Cardiac fibroblast (primary cell): ENCODE data around the gene ORC2.

Experiments
- DNase-seq, 2 donors: peaks; one replicate each; pipeline versions ENCODE4 v3.0.0 to v3.0.0-alpha.2; 2010; ENCODE audit warnings: low read depth in 2 of 2
- H3K4me3 ChIP-seq, 2 donors: replicated peaks in 1 of 2; 1 replicate in 1 of 2; 2 replicates in 1 of 2; pipeline ENCODE4 v1.5.1; 2011; ENCODE audit warnings: low read depth in 2 of 2, low read length in 2 of 2, mild to moderate bottlenecking in 2 of 2, moderate library complexity in 1 of 2
- TF ChIP-seq, protein P1 (sequence below): IDR thresholded peaks from one replicate; pipeline ENCODE4 v1.5.1; 2011; ENCODE audit warnings: low read depth, mild to moderate bottlenecking, low read length, inconsistent platforms

ORC2 gene

DNA sequence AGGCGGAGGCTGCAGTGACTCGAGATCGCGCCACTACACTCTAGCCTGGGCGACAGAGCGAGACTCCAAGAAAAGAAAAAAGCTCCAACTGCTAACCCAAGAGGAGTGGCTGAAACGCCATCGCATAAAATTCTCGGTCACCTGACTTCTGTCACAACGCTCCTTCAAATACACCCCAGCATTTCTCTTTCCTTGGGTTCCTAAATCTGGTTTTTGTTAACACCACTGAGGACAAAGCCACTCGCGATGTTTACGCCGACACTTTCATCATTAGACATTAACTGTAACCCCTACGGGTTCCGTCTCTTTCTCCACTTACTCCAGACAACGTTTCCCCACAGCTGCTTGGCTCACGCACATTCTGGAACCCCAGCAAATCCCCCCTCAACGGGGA is 99.7 kb downstream of the ORC2 start:
- TF ChIP-seq, protein P1, sequence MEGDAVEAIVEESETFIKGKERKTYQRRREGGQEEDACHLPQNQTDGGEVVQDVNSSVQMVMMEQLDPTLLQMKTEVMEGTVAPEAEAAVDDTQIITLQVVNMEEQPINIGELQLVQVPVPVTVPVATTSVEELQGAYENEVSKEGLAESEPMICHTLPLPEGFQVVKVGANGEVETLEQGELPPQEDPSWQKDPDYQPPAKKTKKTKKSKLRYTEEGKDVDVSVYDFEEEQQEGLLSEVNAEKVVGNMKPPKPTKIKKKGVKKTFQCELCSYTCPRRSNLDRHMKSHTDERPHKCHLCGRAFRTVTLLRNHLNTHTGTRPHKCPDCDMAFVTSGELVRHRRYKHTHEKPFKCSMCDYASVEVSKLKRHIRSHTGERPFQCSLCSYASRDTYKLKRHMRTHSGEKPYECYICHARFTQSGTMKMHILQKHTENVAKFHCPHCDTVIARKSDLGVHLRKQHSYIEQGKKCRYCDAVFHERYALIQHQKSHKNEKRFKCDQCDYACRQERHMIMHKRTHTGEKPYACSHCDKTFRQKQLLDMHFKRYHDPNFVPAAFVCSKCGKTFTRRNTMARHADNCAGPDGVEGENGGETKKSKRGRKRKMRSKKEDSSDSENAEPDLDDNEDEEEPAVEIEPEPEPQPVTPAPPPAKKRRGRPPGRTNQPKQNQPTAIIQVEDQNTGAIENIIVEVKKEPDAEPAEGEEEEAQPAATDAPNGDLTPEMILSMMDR: no peak
- peak overlapping the region; percentile 93 to 99 for H3K4me3 ChIP-seq
- DNase-seq: no peak

DNA sequence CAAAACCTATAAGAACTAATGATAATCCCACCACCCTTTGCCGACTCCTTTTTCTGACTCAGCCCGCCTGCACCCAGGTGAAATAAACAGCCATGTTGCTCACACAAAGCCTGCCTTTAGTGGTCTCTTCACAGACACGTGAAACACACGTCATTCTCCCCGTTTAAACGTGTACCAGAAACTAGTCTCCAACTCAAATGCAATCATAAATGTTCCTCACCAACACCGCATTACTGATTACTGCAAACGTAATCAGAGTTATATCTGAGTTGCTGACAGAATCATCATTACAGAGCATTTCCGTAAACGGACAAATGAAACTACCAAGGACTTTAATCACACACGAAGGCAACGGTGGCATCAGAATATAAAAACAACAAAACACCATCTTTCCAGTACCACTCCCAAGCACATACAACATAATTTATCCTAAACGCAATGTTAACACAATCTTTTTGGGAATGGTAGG is 100.9 kb downstream of the ORC2 start:
- TF ChIP-seq, protein P1: no peak
- DNase-seq: peak; percentile 61 to 73
- H3K4me3 ChIP-seq: peak overlapping the region; percentile 93 to 99

DNA sequence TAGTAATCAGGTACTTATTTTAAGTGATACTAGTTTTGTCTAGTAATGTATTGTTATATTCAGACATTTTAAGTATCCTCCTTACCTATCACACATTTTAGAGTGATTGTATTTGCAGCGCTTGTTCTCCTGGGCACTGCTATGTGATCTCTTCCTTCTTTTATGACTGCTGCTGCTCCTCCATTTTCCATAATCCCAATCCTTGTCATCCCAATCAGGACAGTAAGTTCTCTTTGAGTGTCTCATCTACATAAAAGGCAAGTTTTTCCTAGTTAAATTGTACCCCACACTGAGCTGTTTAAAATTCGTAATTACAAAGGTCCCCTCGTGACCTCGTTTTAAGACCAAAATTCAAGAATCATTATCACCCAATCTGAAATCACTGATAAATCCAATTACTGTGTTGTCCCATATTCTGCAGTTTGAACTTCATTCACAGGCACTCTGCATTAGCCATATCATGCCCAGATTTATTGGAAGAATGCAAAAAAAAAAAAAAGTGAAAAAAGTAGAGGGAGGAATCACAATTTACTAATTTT is 101.8 kb downstream of the ORC2 start:
- no peak for DNase-seq
- TF ChIP-seq, protein P1: no peak

DNA sequence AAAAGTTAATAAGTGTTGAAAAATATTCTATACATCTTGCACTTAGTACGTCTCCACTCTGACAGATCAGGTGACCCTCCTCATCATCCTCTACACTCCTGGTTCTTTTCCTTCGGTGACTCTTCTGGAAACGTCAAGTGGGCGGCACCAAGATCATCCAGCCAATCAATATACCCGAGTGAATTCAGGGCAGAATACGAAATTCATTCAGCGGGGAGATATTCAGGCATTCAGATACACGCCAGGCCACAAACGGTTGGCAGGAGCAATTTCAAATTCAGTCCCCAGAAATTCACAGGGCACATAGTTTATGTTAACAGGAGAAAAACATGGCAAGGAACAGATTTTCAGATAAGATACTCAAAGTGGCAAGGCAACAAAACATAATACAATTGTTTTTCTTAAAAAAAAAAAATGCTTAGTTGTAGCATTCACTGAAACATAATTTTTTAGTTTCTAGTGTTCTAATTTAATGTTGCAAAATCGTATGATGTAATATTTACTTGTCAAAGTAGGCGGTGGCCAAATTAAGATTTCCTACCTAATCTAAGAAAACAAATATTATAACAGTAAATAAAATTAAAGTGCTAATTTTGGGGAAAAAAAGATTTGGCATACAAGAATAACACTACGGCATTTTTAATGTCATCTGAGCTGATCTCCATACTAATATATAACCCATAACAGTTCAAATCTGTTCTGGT is 103.2 kb downstream of the ORC2 start:
- TF ChIP-seq, protein P1: no peak
- DNase-seq: peak; percentile 48 to 74
- H3K4me3 ChIP-seq: peak overlapping the region in 1 of 2 donors; percentile 13

More for the DNA sequence above, 101.8 kb downstream of the ORC2 start:
- peak overlapping the region; percentile 93 to 99 for H3K4me3 ChIP-seq
